HEK293 (cell line): Measurements from ENCODE around the gene TRAK2.
A peak's percentile ranks its signal among the peaks of the same experiment; 100 is the strongest.

Source experiments
- CTCF ChIA-PET: fragments of 350-600 bp; formaldehyde crosslinking; extraction: SDS; loops from one replicate; lab custom pipeline; 2021; ENCODE audit warnings: antibody characterized with exemption; lab: Yijun Ruan, JAX
- POLR2A ChIA-PET: fragments of 300-600 bp; formaldehyde crosslinking; extraction: SDS; loops from one replicate; lab custom pipeline; 2020; ENCODE audit warnings: antibody characterized with exemption, inconsistent platforms; lab: Yijun Ruan, JAX
- H3K27ac ChIP-seq: fragments of 200-500 bp; sonication (Bioruptor generic); 2 replicates; pipeline ENCODE4 v1.5.1; 2014; ENCODE audit warnings: low read depth, low read length, control low read depth, inconsistent platforms; ENCODE audit errors: extremely low read depth
- H3K36me3 ChIP-seq, 2 experiments: fragments of 200-500 bp in 1 of 2; sonication (Bioruptor generic) in 1 of 2; 1 replicate in 1 of 2; 2 replicates in 1 of 2; pipeline ENCODE4 v1.5.1; 2014 to 2017; ENCODE audit warnings: inconsistent platforms in 2 of 2, low read length in 2 of 2; ENCODE audit not compliant: control insufficient read depth in 2 of 2, insufficient read depth in 1 of 2
- H3K4me1 ChIP-seq: fragments of 200-500 bp; sonication (Bioruptor generic); 2 replicates; pipeline ENCODE4 v1.5.1; 2014; ENCODE audit warnings: mild to moderate bottlenecking, low read length, inconsistent platforms; ENCODE audit not compliant: control insufficient read depth, insufficient read depth
- H3K4me3 ChIP-seq: 2 replicates; pipeline ENCODE4 v1.5.1; 2011; ENCODE audit warnings: low read depth, mild to moderate bottlenecking, control low read depth, low read length, moderate library complexity
- H3K9me3 ChIP-seq: fragments of 200-500 bp; sonication (Bioruptor generic); 2 replicates; pipeline ENCODE4 v1.5.1; 2014; ENCODE audit warnings: low read depth, low read length, inconsistent platforms; ENCODE audit not compliant: control insufficient read depth, insufficient read depth
- IKZF3 ChIP-seq: fragments of 450-650 bp; IDR thresholded peaks from 2 replicates; pipeline ENCODE4 v1.5.0; 2018; ENCODE audit warnings: missing biosample characterization, mild to moderate bottlenecking, missing genetic modification characterization, moderate library complexity
- KLF8 ChIP-seq: fragments of 450-650 bp; formaldehyde crosslinking; IDR thresholded peaks from 2 replicates; pipeline ENCODE4 v1.5.1; 2016; ENCODE audit warnings: missing biosample characterization, missing genetic modification characterization
- OSR2 ChIP-seq: fragments of 450-650 bp; formaldehyde crosslinking; IDR thresholded peaks from 2 replicates; pipeline ENCODE4 v1.5.1; 2016; ENCODE audit warnings: missing biosample characterization, missing genetic modification characterization
- OVOL3 ChIP-seq: fragments of 450-650 bp; formaldehyde crosslinking; IDR thresholded peaks from 2 replicates; pipeline ENCODE4 v1.5.1; 2016; ENCODE audit warnings: missing biosample characterization, missing genetic modification characterization
- SALL2 ChIP-seq: fragments of 450-650 bp; formaldehyde crosslinking; IDR thresholded peaks from 2 replicates; pipeline ENCODE4 v1.5.0; 2017; ENCODE audit warnings: missing biosample characterization, mild to moderate bottlenecking, missing genetic modification characterization, borderline replicate concordance
- YY1 ChIP-seq: fragments of 450-650 bp; formaldehyde crosslinking; IDR thresholded peaks from 2 replicates; pipeline ENCODE4 v1.5.1; 2018; ENCODE audit warnings: missing biosample characterization, missing genetic modification characterization
- ZEB2 ChIP-seq: fragments of 450-650 bp; formaldehyde crosslinking; IDR thresholded peaks from 2 replicates; pipeline ENCODE4 v1.5.1; 2016; ENCODE audit warnings: missing biosample characterization, missing genetic modification characterization
- ZNF155 ChIP-seq: fragments of 450-650 bp; formaldehyde crosslinking; IDR thresholded peaks from 2 replicates; pipeline ENCODE4 v1.5.1; 2016; ENCODE audit warnings: missing biosample characterization, missing genetic modification characterization
- ZNF366 ChIP-seq: fragments of 450-650 bp; formaldehyde crosslinking; conservative IDR thresholded peaks from 2 replicates; pipeline ENCODE4 v1.5.1; 2016; ENCODE audit warnings: missing biosample characterization, missing genetic modification characterization
- ZNF510 ChIP-seq: fragments of 450-650 bp; formaldehyde crosslinking; IDR thresholded peaks from 2 replicates; pipeline ENCODE4 v1.5.1; 2018; ENCODE audit warnings: mild to moderate bottlenecking, missing genetic modification characterization, missing biosample characterization; ENCODE audit not compliant: insufficient replicate concordance
- ZNF600 ChIP-seq: fragments of 450-650 bp; formaldehyde crosslinking; IDR thresholded peaks from 2 replicates; pipeline ENCODE4 v1.5.1; 2016; ENCODE audit warnings: missing biosample characterization, missing genetic modification characterization
- ZNF660 ChIP-seq: fragments of 450-650 bp; IDR thresholded peaks from 2 replicates; pipeline ENCODE4 v1.5.1; 2018; ENCODE audit warnings: missing biosample characterization, mild to moderate bottlenecking, missing genetic modification characterization
- ZNF747 ChIP-seq: fragments of 450-650 bp; formaldehyde crosslinking; IDR thresholded peaks from 2 replicates; pipeline ENCODE4 v1.5.1; 2016; ENCODE audit warnings: missing biosample characterization, missing genetic modification characterization
- ZNF76 ChIP-seq: fragments of 450-650 bp; formaldehyde crosslinking; IDR thresholded peaks from 2 replicates; pipeline ENCODE4; 2016; ENCODE audit warnings: low read depth, missing biosample characterization, missing genetic modification characterization, borderline replicate concordance
- TF ChIP-seq, protein P1 (sequence below): fragments of 450-650 bp; formaldehyde crosslinking; IDR thresholded peaks from 2 replicates; pipeline ENCODE4 v1.5.1; 2016; ENCODE audit warnings: missing biosample characterization, missing genetic modification characterization
- TF ChIP-seq, protein P2 (sequence below): fragments of 450-650 bp; IDR thresholded peaks from 2 replicates; pipeline ENCODE4 v1.5.1; 2018; ENCODE audit warnings: missing biosample characterization, mild to moderate bottlenecking, missing genetic modification characterization
- TF ChIP-seq, protein P3 (sequence below): fragments of 450-650 bp; formaldehyde crosslinking; optimal IDR thresholded peaks from 2 replicates; pipeline ENCODE3; 2016; ENCODE audit warnings: missing biosample characterization, mild to moderate bottlenecking, missing genetic modification characterization
- TF ChIP-seq, protein P4 (sequence below): fragments of 450-650 bp; formaldehyde crosslinking; IDR thresholded peaks from 2 replicates; pipeline ENCODE4 v1.5.1; 2017; ENCODE audit warnings: missing biosample characterization, missing genetic modification characterization
- TF ChIP-seq, protein P5 (sequence below): fragments of 450-650 bp; formaldehyde crosslinking; IDR thresholded peaks from 2 replicates; pipeline ENCODE4 v1.5.1; 2016; ENCODE audit warnings: missing biosample characterization, missing genetic modification characterization
- TF ChIP-seq, protein P6 (sequence below): fragments of 450-650 bp; formaldehyde crosslinking; IDR thresholded peaks from 2 replicates; pipeline ENCODE4 v1.5.1; 2016; ENCODE audit warnings: missing biosample characterization, missing genetic modification characterization
- TF ChIP-seq, protein P7 (sequence below): fragments of 450-650 bp; formaldehyde crosslinking; IDR thresholded peaks from 2 replicates; pipeline ENCODE4 v1.5.1; 2016; ENCODE audit warnings: missing biosample characterization, missing genetic modification characterization

TRAK2 gene

DNA sequence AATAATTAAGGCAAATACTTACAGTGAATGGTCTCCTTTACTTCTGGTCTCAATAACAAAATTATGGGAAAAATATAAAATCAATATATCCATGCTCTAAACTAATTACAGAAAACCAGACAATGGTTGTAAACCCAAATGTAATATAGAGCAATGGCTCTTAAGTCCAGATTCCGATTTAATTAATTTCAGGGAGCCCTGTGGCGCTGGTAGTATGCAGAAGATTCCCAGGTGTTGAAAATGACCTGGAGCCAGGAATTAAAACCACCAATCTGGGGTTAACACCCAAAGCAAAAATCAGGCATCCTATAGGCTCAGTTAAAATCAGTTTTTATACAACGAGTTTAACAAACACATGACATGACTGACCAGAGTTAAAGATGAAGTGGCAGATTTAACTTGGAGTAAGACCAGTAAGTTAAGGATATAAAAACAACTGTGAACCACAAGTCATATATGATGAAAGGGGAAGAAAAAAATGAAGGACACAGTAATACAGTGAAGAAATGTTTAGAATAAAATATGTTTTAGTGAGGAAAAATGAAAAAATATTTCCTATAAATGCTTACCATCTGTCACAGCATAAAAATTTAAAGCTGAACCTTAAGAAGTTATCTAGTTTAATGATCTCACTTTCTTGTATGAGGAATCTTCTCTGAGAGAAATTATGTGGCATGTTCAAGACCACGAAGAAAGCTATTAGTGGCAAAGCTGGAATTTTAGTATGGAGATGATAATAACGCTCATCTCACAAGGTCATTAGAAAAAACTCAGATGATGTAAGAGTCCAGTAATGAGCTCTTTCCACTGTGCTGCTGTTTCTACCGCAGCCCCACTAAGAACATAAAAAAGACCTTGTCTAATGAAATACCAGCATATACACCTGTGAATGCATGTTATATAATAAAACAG, 48.4 kb downstream of the TRAK2 start:
- TF ChIP-seq ZNF660 (tag by site-specific recombination) (peak; percentile 23; the same call in 1 of the 2 replicates), IKZF3 (tag by site-specific recombination) (peak; percentile 39; the same call in 1 of the 2 replicates), SALL2 (no peak), ZNF747 (tag by site-specific recombination) (no peak), ZNF366 (tag by site-specific recombination) (peak; percentile 48; the same call in 1 of the 2 replicates), ZNF510 (tag by site-specific recombination) (no peak), OSR2 (tag by site-specific recombination) (0 out of 2 replicates have a peak, but pooled peaks have one; percentile 28), ZNF600 (tag by site-specific recombination) (no peak), ZNF76 (no peak), ZEB2 (tag by site-specific recombination) (peak; percentile 19; the same call in 1 of the 2 replicates)
- TF ChIP-seq, protein P1, sequence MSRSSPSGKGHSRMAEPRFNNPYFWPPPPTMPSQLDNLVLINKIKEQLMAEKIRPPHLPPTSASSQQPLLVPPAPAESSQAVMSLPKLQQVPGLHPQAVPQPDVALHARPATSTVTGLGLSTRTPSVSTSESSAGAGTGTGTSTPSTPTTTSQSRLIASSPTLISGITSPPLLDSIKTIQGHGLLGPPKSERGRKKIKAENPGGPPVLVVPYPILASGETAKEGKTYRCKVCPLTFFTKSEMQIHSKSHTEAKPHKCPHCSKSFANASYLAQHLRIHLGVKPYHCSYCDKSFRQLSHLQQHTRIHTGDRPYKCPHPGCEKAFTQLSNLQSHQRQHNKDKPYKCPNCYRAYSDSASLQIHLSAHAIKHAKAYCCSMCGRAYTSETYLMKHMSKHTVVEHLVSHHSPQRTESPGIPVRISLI (tag by site-specific recombination), result peak; percentile 45; the same call in 1 of the 2 replicates
- TF ChIP-seq, protein P2, sequence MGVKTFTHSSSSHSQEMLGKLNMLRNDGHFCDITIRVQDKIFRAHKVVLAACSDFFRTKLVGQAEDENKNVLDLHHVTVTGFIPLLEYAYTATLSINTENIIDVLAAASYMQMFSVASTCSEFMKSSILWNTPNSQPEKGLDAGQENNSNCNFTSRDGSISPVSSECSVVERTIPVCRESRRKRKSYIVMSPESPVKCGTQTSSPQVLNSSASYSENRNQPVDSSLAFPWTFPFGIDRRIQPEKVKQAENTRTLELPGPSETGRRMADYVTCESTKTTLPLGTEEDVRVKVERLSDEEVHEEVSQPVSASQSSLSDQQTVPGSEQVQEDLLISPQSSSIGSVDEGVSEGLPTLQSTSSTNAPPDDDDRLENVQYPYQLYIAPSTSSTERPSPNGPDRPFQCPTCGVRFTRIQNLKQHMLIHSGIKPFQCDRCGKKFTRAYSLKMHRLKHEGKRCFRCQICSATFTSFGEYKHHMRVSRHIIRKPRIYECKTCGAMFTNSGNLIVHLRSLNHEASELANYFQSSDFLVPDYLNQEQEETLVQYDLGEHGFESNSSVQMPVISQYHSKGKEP (tag by site-specific recombination), result 0 out of 2 replicates have a peak, but pooled peaks have one; percentile 26
- TF ChIP-seq, protein P3, sequence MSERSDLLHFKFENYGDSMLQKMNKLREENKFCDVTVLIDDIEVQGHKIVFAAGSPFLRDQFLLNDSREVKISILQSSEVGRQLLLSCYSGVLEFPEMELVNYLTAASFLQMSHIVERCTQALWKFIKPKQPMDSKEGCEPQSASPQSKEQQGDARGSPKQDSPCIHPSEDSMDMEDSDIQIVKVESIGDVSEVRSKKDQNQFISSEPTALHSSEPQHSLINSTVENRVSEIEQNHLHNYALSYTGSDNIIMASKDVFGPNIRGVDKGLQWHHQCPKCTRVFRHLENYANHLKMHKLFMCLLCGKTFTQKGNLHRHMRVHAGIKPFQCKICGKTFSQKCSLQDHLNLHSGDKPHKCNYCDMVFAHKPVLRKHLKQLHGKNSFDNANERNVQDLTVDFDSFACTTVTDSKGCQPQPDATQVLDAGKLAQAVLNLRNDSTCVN (tag by site-specific recombination), result no peak
- TF ChIP-seq, protein P4, sequence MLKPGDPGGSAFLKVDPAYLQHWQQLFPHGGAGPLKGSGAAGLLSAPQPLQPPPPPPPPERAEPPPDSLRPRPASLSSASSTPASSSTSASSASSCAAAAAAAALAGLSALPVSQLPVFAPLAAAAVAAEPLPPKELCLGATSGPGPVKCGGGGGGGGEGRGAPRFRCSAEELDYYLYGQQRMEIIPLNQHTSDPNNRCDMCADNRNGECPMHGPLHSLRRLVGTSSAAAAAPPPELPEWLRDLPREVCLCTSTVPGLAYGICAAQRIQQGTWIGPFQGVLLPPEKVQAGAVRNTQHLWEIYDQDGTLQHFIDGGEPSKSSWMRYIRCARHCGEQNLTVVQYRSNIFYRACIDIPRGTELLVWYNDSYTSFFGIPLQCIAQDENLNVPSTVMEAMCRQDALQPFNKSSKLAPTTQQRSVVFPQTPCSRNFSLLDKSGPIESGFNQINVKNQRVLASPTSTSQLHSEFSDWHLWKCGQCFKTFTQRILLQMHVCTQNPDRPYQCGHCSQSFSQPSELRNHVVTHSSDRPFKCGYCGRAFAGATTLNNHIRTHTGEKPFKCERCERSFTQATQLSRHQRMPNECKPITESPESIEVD (tag by site-specific recombination), result peak; percentile 67
- no peak overlapping the region for H3K27ac ChIP-seq
- H3K36me3 ChIP-seq, result peaks cover 0 to 3% of the 10 kb centered on the region in 2 experiments; a peak in 1 of 3 replicates
- ChIA-PET POLR2A (interaction anchor here (0.7 to 0.9 kb wide), 2 partner anchors 37 to 49 kb away, joined by 3 to 5 read pairs; partner anchors contain the start of genes STRADB and TRAK2), CTCF (interaction anchor here (0.5 to 0.9 kb wide), 2 partner anchors 161 to 166 kb away, joined by 3 to 4 read pairs; no protein-coding TSS in a partner anchor)
- no peak overlapping the region for H3K4me3 ChIP-seq
- no peaks in the 10 kb centered on the region for H3K9me3 ChIP-seq
- H3K4me1 ChIP-seq, result peaks cover 47% of the 10 kb centered on the region

DNA sequence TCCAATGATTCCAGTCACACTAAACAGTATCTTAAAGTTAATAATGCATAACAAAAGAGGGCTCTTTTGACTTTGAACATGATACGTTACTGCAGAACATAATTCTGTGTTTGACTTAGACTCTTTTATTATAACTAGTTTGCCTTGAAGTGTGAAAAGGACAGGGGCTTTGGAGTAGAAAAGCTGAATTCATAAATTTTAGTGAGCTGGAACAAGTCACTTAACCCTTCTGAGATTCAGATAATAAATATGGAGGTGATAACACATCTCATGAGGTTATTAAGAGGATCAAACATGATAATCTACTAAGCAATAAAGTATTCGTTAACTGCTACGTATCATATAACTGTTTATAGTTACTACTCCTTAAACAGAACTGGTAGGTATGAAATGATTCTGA, 49.4 kb downstream of the TRAK2 start:
- H3K4me3 ChIP-seq, result no peak overlapping the region
- no peak overlapping the region for H3K27ac ChIP-seq
- H3K9me3 ChIP-seq, result no peaks in the 10 kb centered on the region
- ChIA-PET POLR2A (interaction anchor here (0.6 kb wide), 1 partner anchor 193 kb away, joined by 3 read pairs; no protein-coding TSS in a partner anchor), CTCF (interaction anchor here (0.6 kb wide), 1 partner anchor 170 kb away, joined by 3 read pairs; no protein-coding TSS in a partner anchor)
- peaks cover 44% of the 10 kb centered on the region for H3K4me1 ChIP-seq
- peaks cover 0 to 10% of the 10 kb centered on the region in 2 experiments; a peak in 1 of 3 replicates for H3K36me3 ChIP-seq
- TF ChIP-seq KLF8 (tag by site-specific recombination) (0 out of 2 replicates have a peak, but pooled peaks have one; percentile 28), OVOL3 (tag by site-specific recombination) (peak; percentile 48; the same call in 1 of the 2 replicates), ZNF155 (no peak), YY1 (tag by site-specific recombination) (no peak)
- TF ChIP-seq, protein P4 (tag by site-specific recombination), result peak; percentile 91
- TF ChIP-seq, protein P5, sequence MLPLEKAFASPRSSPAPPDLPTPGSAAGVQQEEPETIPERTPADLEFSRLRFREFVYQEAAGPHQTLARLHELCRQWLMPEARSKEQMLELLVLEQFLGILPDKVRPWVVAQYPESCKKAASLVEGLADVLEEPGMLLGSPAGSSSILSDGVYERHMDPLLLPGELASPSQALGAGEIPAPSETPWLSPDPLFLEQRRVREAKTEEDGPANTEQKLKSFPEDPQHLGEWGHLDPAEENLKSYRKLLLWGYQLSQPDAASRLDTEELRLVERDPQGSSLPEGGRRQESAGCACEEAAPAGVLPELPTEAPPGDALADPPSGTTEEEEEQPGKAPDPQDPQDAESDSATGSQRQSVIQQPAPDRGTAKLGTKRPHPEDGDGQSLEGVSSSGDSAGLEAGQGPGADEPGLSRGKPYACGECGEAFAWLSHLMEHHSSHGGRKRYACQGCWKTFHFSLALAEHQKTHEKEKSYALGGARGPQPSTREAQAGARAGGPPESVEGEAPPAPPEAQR (tag by site-specific recombination), result no peak
- TF ChIP-seq, protein P6, sequence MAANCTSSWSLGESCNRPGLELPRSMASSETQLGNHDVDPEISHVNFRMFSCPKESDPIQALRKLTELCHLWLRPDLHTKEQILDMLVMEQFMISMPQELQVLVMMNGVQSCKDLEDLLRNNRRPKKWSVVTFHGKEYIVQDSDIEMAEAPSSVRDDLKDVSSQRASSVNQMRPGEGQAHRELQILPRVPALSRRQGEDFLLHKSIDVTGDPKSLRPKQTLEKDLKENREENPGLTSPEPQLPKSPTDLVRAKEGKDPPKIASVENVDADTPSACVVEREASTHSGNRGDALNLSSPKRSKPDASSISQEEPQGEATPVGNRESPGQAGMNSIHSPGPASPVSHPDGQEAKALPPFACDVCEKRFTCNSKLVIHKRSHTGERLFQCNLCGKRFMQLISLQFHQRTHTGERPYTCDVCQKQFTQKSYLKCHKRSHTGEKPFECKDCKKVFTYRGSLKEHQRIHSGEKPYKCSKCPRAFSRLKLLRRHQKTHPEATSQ (tag by site-specific recombination), result no peak
- TF ChIP-seq, protein P7, sequence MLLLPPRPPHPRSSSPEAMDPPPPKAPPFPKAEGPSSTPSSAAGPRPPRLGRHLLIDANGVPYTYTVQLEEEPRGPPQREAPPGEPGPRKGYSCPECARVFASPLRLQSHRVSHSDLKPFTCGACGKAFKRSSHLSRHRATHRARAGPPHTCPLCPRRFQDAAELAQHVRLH (tag by site-specific recombination), result 0 out of 2 replicates have a peak, but pooled peaks have one; percentile 14
